ENCODE measurements around the gene SV2A.

- TF ChIP-seq, protein P1, sequence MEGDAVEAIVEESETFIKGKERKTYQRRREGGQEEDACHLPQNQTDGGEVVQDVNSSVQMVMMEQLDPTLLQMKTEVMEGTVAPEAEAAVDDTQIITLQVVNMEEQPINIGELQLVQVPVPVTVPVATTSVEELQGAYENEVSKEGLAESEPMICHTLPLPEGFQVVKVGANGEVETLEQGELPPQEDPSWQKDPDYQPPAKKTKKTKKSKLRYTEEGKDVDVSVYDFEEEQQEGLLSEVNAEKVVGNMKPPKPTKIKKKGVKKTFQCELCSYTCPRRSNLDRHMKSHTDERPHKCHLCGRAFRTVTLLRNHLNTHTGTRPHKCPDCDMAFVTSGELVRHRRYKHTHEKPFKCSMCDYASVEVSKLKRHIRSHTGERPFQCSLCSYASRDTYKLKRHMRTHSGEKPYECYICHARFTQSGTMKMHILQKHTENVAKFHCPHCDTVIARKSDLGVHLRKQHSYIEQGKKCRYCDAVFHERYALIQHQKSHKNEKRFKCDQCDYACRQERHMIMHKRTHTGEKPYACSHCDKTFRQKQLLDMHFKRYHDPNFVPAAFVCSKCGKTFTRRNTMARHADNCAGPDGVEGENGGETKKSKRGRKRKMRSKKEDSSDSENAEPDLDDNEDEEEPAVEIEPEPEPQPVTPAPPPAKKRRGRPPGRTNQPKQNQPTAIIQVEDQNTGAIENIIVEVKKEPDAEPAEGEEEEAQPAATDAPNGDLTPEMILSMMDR (IDR thresholded peaks at IDR 0.05; ENCODE audit: low read depth, low read length), result no peak
- no peak for TF ChIP-seq EZH2phosphoT487 (IDR thresholded peaks at IDR 0.05; ENCODE audit: low read depth)
Measured at GRCh38 chr1:149925751-149926150, 8.1 kb upstream of the SV2A start.
